Head of caudate nucleus (tissue), 42 donors: Measurements from ENCODE around the gene ZNF618.
A peak's percentile ranks its signal among the peaks of the same experiment; 100 is the strongest.
"Not testable (repeated sequence)": the region's sequence is repeated elsewhere in the genome, so short reads cannot be mapped to it uniquely, and the experiment has no call there.

ENCODE experiments used
- DNase-seq, 42 donors: peaks; one replicate each; pipeline versions ENCODE4 v3.0.0 to v3.0.0-alpha.2; 2020 to 2021; ENCODE audit warnings: mixed read lengths in 7 of 42
- intact Hi-C: fragments of 100-400 bp; cut with DNase I; formaldehyde crosslinking; loops from one replicate; pipeline ENCODE4 v1.15.0; 2022

ZNF618 gene

DNA sequence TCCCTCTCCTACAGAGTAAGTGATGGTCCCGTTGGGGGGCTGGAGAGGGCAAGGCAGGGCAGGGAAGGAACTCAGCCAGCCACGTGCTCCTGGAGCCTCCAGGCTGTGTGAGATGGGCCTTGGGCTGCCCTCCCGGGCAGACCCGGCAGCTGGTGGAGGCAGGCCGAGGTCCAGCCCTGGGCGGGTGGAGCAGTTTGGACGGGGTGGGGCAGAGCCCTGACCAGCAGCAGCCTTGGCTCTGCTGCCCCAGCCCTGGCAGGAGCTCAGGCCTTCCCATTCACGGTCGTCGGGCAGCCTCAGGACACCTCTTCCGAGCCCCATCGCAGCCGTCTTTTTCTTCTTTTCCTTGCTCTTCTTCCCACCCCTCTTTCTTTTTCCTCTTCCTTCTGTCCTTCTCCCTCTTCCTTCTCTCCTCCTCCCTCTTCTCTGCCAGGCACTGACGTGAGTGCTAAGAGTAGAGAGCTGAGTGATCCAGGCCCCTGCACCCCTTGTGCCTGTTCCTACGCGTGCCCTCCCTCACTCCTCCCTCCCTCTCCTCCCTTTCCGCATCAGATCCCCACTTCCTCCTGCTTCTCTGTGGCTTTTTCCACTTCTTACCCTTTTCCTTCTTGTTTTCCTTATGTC lies 159.2 kb downstream of the ZNF618 start:
- intact Hi-C loops = no loop called here
- peak in 31 of 42 donors; percentile 14 to 71 (median 42) for DNase-seq

DNA sequence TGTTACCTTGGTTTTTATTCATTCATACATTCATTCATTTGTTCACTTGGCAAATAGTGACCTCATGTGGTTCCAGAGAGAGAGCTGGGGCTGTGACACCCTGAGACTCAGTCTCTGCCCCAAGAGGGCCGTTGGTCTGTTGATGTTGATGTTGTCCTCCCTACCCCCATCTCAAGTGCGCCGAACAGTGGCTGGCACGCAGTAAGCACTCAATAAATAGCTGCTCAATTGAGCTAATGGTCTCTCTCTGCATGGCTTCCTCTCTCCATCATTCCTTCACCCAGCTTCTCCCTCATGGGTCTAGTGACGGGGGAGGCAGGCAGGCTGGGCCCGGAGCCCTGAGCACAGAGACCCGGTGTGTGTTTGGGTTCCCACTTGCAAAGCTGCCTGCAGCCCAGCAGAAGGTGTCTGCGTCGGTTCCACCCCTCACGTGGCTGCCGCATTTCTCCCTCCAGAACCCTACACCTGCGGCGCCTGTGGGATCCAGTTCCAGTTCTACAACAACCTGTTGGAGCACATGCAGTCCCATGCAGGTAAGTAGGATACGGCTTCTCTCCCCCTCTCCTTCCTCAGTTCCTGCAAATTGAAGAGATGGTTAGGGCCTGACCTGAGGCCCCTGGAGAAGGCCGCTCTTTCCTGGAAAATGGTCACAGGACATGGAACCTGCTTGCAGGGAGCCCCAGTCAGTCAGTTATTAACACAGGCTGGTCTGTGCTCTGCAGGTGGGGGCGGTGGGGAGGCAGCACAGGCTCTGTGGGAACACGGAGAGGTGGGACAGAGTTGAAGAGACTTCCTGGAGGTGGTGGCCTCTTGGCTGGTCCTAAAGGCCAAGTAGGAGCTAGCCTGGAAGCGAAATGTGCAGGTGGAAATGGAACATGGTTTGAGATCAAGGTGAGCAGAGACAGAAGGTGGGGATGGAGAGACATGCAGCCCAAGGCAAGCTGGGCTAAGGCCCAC lies 160.0 kb downstream of the ZNF618 start:
- intact Hi-C loops = no loop called here
- DNase-seq = peak in 3 of 42 donors; percentile 18 to 31 (median 21)

DNA sequence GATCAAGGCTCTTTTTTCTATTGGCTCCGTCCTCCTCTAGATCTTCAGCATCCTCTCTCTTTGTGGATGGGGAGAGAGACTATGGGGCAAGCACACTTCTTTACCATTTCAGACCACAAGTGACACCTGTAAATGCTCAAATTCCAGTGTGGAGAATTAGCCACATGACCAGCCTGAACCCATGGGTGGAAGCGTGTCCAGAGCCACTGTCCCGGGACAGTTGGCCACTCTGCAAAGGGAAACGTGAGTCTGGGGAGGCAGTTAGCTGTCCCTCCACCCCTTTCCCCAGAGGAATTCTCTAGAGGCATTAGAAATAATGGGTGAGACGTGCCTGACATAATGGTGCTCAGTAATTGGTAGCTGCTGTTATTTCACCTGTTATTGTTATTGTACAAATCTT lies 161.1 kb downstream of the ZNF618 start:
- intact Hi-C loops = no loop called here
- DNase-seq = peak in 2 of 42 donors; percentile 7 to 8

DNA sequence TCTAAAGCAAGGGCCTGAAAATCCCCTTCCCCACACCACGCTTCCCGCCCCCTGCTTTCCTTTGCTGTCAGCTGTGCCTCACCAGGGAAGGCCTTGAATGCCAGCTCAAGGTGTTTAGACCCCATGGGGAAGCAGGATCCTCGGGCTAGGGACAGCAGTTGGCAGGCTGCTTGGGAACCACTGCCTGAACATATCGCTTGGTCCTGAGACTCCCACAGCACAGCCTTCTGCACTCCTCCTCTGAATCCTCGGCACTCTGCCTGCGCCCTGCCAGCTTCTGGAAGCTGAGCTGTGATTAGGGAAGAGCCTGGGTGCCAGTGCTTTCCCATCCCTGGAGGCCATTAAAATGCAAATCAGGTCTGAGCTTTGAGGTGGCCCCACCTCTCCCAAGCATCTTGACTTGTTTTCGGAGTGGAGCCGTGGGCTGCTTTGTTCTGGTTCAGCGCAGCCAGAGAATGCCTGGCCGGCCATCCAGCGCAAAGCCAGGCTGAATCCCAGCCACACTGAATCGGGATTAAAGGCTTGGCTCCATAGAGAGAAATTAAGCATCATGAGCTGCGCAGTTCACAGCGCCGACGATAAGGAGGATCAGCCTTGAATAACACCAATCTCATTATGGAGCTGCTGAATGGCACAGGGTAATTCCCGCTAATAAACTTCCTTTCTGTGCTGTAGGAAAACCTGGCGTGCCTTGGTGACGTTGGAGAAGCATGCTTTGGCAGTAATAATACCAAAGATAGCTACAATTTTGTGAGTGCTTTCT lies 162.0 kb downstream of the ZNF618 start:
- intact Hi-C loops = no loop called here
- peak in 9 of 42 donors; percentile 5 to 39 (median 18) for DNase-seq

DNA sequence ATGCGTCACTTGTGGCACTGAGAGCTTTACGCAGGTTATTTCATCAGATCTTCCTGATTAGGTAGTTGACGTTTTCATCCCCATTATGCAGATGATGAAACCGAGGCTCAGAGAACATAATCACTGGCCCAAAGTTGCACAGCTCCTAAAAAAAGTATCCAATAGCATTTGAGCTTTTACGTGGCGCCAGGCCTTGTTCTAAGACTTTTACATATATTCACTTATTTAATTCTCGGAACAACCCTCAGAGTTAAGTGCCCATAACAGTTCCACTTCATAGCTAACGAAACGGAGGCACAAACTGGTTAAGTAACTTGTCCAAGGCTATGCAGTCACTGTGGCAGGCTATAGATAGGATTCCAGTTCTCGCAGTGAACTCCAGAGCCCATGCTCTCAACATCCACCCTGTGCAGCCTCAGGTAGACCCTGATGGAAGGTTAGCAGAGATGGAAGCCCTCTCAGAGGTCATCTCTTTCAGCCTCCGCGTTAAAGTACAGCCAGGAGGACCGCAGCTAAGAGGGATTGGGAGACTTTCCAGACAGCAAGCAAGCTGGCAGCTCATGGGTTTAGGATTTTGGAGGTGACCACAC lies 162.7 kb downstream of the ZNF618 start:
- peak in 4 of 42 donors; percentile 2 to 33 (median 16) for DNase-seq
- intact Hi-C loops = no loop called here

DNA sequence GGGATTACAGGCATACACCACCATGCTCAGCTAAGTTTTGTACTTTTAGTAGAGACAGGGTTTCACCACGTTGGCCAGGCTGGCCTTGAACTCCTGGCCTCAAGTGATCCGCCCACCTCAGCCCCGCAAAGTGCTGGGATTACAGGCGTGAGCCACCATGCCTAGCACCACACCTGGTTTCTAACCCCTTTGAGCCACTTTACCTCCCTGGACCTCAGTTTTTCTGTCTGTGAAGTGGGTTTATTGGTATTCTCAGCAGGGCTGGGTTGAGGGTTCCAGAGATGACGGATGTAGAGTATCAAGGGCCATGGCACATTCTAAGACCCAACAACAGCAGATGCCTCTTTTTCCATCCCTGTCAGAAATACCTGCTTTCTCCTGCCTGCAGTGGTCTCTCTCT lies 163.4 kb downstream of the ZNF618 start:
- DNase-seq = peak in 3 of 42 donors; percentile 9 to 12 (median 12)
- intact Hi-C loops = no loop called here

DNA sequence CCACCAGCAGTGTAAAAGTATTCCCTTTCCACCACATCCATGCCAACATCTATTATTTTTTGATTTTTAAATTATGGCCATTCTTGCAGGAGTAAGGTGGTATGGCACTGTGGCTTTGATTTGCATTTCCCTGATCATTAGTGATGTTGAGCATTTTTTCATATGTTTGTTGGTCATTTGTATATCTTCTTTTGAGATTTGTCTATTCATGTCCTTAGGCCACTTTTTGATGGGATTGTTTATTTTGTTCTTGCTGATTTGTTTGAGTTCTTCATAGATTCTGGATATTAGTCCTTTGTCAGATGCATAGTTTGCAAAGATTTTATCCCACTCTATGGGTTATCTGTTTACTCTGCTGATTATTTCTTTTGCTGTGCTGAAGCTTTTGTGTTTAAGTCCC lies 167.6 kb downstream of the ZNF618 start:
- intact Hi-C loops, DNase-seq: not testable (repeated sequence)

DNA sequence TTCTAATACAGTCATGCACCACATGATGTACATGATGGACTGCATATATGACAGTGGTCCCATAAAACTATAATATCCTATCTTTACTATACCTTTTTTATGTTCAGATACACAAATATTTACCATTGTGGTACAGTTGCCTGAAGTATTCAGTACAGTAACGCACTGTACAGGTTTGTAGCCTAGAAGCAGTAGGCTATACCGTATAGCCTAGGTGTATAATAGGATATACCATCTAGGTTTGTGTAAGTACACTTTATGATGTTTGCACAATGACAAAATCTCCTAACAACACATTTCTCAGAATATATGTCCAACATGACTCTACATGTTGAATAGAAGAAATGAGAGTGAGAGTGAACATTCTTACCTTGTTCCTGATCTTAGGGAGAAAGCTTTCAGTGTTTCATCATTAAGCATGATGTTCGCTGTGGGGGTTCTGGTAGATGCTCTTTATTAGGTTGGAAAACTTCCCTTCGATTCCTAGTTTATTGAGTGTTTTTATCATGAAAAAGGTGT lies 170.2 kb downstream of the ZNF618 start:
- intact Hi-C loops = no loop called here
- DNase-seq = no peak

DNA sequence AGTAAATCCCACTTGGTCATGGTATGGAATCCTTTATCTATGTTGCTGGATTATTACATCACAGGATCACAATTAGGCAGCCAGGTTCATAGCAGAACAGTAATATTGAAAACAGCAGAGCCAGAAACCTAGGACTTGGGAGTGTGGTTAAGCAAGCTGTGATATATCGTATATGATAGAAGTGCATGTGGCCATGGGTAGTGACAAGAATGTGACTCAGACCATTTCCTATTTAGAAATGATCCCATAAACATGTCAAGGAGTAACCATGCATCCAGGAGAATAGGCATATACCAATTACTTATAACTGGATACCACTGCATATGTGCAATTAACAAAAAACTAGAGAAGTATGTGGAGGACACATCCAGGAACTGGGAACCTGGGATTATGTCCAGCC lies 170.8 kb downstream of the ZNF618 start:
- DNase-seq = peak in 2 of 42 donors; percentile 7 to 27
- intact Hi-C loops = no loop called here

DNA sequence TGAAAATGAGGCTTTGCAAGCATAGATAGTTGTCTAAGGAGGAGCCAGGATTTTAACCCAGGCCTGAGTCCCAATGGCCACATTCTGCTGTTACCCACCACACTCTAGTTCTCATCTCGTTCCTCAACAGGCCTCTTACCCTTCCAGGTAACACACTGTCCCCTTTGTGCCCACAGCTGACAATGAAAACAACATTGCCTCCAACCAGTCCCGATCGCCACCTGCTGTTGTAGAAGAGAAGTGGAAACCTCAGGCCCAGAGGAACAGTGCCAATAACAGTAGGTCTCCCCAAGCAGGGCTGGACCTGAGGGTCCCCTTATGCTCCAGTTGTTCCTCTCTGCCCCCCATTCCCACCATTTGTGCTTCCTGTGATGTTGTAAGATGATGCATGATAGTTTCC lies 171.6 kb downstream of the ZNF618 start:
- intact Hi-C loops = no loop called here
- peak in 3 of 42 donors; percentile 24 to 35 (median 25) for DNase-seq

DNA sequence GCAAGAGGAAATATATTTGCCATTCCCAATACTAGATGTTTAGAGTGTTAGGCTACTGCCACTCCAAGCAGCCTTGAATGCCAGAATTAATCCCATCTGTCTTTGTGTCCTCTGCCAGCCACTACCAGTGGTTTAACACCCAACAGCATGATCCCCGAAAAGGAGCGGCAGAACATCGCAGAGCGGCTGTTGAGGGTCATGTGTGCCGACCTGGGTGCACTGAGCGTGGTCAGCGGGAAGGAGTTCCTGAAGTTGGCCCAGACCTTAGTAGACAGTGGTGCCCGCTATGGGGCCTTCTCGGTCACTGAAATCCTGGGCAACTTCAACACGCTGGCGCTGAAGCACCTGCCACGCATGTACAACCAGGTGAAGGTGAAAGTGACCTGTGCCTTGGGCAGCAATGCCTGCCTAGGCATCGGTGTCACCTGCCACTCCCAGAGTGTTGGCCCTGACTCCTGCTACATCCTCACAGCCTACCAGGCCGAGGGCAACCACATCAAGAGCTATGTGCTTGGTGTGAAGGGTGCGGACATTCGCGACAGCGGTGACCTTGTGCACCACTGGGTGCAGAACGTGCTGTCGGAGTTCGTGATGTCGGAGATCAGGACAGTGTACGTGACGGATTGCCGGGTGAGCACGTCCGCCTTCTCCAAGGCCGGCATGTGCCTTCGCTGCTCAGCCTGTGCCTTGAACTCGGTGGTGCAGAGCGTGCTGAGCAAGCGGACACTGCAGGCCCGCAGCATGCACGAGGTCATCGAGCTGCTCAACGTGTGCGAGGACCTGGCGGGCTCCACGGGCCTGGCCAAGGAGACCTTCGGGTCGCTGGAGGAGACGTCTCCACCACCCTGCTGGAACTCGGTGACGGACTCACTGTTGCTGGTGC lies 172.7 kb downstream of the ZNF618 start:
- intact Hi-C loops = no loop called here
- peak in 4 of 42 donors; percentile 9 to 28 (median 20) for DNase-seq

DNA sequence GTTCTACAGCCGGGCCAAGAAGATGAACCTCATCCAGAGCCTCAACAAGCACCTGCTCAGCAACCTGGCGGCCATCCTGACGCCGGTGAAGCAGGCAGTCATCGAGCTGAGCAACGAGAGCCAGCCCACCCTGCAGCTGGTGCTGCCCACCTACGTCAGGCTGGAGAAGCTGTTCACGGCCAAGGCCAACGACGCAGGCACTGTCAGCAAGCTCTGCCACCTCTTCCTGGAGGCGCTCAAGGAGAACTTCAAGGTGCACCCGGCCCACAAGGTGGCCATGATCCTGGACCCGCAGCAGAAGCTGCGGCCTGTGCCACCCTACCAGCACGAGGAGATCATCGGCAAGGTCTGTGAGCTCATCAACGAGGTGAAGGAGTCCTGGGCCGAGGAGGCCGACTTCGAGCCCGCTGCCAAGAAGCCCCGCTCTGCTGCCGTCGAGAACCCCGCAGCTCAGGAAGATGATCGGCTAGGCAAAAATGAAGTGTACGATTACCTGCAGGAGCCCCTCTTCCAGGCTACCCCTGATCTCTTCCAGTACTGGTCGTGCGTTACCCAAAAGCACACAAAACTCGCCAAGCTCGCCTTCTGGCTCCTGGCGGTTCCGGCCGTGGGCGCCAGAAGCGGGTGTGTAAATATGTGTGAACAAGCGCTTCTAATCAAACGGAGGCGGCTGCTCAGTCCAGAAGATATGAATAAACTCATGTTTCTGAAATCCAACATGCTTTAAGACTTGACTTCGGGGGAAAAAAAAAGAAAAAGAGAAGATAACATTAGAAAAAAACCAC lies 173.5 kb downstream of the ZNF618 start:
- intact Hi-C loops = no loop called here
- peak in 2 of 42 donors; percentile 3 to 26 for DNase-seq

DNA sequence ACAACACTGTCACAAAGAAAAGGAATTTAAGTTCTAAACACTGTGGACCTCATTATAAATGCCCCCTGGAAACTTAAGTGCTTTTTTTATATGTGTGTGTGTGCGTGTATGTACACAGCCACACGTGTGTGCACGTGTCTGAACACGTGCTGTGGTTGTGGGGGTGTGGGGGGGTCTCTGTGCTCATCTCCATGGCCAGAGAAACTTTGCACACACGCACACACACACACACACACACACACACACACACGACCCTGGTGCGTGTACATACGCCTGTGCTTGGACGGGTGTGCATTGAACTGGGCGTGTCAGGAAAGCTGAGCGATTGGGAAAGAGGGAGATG lies 174.1 kb downstream of the ZNF618 start:
- DNase-seq = no peak
- intact Hi-C loops = no loop called here

DNA sequence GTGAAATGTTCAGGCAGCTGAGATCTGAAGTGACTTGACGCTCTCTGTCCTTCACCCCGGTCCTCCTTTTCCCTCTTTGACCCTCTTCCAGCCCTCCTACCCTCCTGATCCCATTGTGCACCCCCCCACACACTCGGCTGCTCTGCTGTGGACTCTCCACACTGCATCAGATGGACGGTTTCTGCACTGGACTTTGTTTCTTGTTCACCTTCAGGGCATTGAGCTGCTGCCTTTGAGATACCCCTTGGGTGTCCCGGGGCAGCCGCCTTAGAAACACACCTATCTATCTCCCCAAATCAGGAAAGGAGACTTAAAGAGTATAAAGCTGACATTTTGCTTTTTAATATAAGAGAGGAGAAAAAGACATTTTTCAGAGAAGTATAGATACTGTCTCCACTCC lies 174.5 kb downstream of the ZNF618 start:
- DNase-seq = peak in 1 of 42 donors; percentile 10
- intact Hi-C loops = no loop called here

DNA sequence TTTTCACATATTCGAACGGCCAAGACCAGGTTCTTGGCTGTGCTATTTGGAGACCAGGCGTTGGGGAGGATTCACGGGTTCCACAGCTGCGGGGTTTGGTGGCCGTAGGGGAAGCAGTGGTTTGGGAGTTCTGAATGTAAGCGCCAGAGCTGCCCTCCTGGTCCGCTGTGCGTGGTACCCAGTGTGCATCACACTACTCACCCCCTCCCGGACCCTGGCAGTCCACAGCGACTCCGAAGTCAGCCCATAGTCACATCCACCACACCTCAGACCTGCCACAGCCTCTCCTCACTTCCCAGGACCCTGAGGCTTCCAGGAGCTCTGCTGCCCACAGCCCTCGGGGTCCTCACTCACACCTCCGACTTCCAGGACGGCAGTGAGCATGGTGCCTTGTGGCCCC lies 175.2 kb downstream of the ZNF618 start:
- DNase-seq = peak in 2 of 42 donors; percentile 14 to 15
- intact Hi-C loops = no loop called here

DNA sequence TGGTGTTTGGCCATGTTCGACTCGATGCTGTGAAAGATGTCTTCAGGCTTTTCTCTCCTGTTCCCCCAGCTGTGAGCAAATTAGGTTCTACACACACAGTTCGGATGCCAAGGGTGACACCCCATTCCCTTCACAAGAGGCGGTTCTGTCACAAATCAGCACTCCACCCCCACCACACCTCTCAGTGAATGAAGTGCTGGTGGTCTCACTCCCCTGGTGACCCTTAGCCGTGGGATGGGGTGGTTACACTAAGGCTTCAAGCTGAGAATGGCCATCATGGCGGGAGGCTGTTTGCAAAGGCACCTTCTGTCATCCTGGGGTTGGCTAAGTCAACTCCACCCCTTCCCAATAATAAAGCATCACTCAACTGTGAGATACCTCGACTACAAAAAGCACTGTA lies 175.6 kb downstream of the ZNF618 start:
- peak in 1 of 42 donors; percentile 7 for DNase-seq
- intact Hi-C loops = no loop called here
